CD4-positive, alpha-beta T cell treated with Interleukin-1 beta for 1 hour (primary cell): Measurements from ENCODE around the gene ZIC5.

Experiments used
- DNase-seq, 2 donors: peaks; one replicate each; pipeline ENCODE4 v3.0.0-alpha.2; 2020 to 2022

The ZIC5 gene

GRCh38 chr13:99975626-99976025 is 4.1 kb upstream of the ZIC5 start:
- no peak for DNase-seq

- no peak for DNase-seq
Measured at GRCh38 chr13:99974939-99975561, 3.5 kb upstream of the ZIC5 start.

DNA sequence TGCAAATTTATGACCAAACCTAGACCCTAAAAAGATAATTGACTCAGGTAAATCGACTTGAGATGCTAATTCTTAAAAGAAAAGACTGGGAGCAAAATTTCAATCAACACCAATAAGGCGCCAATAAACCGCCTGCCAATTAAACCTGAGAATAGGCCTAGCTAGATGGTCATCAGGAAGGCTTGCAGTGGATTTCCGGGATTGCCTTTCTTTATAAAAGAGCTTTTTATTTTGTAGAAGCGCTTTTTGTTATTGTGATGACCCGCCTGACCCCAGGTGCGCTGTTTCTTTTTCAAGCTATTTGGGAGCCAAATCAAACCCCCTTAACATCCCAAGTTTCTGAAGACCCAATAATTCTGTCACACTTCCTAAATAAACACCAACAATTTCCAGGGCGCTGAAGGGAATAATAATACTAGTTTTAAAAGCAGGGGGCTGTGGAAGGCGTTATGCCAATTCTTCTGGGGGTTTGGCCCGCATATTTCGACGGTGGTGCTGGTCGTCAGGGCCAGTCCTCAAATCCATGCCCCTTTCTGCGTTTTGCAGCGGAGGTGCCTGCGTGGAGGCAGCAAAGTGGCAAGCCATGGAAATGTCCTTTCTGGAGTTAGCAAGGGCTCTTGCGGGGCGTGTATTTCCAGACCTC is 2.9 kb upstream of the ZIC5 start:
- DNase-seq, result no peak

DNA sequence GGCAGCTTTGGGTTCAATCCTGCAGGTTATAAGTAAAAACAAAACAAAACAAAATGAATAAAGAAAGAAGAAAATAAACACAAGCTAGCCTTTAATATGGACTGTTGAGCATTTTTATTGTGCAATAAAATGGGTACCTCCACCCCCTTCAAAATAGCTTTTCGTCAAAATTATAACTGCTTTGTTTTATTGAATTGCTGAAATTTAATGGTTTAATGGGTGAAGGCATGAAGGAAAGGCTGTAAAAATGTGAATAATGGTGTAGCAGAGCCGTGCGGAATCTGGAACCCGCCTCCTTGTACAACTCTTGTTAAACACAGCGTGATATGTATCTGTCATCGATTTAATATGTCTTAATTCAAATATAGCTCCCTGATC is 2.2 kb upstream of the ZIC5 start:
- DNase-seq, result no peak

DNA sequence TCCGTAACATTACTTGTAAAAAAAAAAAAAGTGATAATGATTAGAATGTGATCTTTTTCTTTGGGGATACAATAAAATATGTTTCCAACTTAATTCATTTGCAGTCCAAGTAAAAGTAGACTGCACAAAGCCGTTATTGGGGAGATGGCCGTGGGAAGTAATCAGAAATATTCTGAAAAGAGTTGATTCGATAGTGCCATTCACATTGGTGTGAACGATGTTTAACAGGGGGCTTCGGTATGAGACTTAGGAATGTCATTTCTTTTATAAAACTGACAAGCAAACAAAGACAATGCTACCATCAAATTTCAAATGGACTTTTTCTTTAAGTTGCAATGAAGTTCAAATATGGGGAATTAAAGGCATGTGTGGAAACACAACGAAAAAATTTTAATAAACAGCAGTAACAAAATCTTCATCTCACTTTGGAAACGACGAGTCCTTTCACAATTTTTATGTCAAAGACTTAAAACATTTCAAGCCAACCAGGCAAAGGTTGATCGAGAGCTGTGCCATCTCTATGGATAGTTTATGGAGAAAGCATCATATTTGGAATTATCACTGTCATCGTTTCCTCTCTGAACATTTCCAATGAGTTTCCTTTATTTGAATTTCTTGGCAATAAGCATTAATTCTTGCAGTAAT is 1.7 kb upstream of the ZIC5 start:
- no peak for DNase-seq

DNA sequence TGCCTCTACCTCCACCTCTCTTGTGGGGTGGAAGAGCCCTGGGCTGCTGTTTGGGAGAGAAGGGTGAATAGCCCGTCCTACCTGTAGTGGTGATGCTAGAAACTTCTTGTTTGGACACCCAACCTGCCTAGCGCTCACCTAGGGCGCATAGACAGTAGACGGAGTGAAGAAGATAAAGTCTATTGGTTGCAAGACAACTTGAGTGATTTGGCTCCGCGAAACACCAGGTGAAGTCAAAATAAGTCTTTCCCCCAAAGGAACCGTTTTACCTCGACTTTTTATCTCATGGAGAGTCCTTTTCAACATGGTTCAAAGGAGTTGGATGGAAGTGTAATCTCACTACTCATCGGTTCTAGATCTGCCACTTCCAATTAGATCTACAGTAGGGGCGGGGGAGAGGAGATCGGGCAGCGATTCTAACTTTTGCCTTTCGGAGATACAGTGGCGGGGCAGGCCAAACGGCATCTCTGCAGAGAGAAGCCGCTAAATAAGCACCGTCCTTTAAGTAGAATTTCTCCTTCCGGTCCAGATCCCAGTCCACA is 694 bp upstream of the ZIC5 start:
- no peak for DNase-seq

- DNase-seq, result no peak
Measured at GRCh38 chr13:99970651-99971575, 654 bp downstream of the ZIC5 start.

GRCh38 chr13:99969919-99970650 is 1.5 kb downstream of the ZIC5 start:
- no peak for DNase-seq

DNA sequence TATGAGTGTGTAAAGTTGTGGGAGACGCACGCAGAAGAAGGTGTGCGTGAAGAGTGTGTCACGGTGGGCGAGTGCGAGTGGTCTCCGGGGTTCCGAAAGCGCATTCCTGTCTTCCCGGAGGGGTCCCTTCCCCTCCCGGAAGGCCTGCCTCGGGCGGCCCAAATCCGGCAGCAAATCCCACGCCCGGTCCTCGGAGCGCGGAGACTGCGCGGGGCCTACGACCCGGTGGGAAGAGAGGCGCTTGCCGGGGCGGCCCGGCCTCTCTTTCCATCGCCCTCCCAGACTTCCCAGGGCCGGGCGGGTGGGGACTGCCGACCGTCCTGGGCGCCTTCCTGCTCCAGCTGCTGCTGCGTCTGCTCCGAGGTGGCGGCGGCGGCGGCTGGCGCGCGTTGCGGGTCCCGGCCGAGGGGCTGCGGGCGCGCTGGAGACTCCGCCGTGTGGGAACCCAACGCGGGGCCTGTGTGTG is 2.1 kb downstream of the ZIC5 start:
- DNase-seq, result no peak

DNA sequence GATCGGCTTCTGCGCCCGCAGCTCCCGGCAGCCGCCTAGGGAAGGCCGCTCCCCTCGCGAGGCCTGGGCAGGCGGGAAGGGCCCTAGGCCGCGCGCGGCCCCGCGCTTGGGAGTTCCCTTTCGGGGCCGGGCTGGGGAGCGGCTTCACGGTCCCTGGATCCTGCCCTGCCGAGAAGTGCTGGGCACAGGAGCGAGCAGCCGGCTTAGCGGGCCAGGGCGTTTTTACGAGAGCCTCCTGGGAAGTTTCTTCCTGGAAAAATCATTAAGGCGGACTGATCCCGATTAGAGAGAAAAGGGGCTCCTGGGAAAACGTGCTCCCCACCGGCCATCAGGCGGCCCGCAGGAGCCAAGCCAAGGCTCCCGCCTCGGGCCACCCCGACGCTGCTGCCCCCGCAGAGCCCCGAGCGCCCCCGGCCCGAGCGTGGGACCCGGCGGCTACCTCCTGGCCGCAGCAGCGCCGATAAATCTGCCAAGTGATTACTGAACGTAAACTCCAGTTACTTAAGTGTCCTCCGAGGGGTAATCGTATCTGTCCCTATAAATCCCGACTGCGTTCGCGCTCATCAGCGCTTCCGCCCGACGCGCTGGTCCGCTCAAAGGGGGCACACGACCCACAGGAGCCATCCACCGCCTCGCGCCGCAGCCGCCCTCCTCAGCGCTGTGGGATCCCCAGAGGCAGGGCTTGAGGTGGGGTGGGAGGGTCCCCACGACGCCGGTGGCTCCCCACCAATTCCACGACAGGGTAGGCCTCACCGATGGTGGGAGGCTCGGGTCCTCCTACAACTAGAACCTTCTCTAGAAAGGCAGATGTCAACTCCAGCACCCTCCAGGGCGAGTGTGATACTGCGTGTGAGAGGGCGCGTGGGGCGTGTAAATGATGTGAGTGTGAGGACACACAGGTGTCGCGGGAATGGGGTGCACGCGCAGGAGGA is 2.8 kb downstream of the ZIC5 start:
- no peak for DNase-seq

DNA sequence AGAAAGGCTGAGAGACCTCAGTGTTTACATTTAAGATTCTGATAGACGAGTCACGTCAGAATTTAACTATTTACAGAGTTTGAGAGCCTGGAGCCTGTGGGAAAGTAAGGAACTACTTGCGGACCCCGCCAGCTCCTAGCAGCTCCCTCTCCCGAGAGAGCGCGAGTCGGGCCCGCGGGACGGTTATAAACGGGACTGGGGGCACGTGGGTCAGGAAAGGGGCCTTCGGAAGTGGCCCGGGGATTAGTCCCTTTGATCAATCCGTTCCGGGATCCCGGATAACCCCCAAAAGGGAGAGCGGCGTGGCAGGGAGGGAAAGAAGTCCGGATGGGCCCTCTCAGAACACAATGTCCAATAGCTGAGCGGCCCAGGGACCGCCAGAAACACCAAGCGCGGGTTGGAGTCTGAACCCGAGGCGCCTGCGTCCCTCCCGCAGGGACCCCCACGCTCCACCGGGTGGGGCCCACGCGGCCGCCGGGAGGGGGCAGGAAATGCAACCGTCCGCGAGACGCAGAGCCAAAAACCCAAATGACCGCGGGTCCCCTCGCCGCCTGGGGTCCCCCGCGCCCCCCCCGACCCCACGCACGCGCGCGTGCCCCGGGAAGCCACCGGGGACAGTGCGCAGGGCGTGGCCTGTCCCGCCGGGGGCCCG is 3.6 kb downstream of the ZIC5 start:
- no peak for DNase-seq

- DNase-seq, result no peak
Measured at GRCh38 chr13:99967498-99967868, 4.1 kb downstream of the ZIC5 start.

DNA sequence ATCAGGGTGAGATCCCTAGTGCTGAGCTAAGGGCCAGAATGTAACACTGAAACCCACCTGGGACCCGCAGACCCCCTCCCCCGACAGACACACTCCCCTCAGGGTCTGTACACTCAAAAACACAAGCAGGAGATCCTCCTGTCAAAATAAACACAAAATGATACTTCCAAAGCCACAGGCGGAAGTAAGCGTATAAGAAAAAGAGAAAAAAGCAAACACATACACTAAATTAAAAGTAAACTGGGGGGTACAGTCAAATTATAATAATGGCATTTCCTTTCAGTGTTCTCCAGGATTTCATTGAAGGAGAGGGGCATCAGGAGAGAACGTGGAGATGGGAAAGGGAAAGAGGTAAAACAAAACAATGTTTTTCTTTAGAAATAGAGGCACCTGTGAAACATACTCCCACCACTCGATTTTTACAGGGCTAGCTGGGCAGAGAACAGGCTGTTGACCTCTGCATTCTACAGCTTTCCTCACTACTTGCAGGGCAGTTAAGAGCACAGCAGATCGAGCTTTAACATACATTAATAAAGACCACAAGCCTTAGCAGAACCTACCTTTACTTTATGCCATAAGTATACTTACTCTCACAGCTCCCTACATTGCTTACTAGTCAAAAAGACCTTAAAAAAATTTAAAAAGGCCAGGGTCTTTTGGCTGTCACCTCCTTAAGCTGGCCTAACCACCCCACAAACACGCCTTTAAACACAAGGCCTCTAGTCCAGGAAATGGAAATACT is 5.3 kb downstream of the ZIC5 start:
- no peak for DNase-seq

- DNase-seq, result no peak
Measured at GRCh38 chr13:99965329-99966000, 6.1 kb downstream of the ZIC5 start.

- DNase-seq, result no peak
Measured at GRCh38 chr13:99963816-99964339, 7.7 kb downstream of the ZIC5 start.

DNA sequence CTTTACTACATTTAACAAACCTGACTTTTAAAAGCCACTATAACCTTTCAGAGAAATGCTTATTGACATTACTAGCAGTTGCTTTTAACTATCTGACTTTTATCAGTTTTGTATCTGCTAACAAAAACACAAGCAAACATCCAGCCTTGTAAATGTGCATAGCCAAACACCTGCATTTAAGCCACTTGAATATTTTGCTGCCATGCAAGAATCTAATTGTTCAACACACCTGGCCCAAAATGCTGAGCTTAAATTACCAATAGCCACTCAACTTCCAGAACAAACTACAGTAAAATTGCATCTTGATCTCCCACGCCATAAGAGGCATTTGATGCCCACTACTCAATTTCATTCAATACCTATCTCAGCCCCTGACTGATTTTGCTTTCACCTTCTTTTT is 9.3 kb downstream of the ZIC5 start:
- no peak for DNase-seq

DNA sequence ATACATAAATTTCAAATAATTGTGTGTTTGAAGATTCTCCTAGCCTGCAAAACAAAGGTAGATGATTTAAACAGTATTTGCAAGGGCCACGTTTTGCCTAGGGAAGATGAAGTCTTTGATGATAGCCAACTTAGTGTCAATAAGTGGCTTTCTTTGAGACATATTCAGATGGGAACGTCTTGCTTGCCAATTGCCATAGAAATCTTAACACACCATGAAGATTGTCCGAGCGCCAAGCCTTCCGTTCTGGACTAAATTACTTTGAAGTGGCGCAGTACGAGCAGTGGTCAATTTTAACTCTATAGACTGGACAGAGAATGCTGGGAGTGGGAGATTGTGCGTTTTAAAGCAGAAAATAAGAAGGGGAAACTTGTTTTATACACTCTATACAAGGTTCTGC is 9.9 kb downstream of the ZIC5 start:
- DNase-seq, result no peak

DNA sequence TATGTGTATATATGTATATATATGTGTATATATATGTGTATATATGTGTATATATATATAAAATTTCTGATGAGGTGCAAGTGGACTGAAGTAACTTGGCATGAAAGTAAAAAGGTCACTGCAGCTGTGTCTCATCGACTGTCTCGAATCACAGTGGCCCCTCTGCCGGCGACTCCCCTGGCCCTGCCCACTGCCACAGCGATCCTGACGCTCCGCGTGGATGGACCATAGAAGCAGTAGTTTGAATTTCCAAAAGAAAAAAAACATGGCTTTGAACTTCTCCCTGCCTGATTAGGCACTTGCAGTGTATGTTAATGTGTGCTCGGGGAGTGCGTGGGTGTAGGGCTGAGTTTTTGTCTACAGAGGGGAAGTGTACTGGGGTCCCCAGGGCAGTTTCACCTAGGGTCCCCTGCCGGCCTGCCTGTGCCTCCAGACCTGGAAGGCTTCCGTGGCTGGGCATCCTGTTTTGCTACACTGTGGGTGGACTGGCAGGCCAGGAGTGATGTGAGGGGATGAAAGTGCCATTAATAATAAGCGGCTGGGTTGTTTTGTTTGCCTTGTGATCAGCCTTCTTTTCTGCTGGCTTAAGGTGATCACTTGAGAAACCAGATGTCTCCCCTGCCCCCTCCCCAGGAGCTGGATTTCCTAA is 10.8 kb downstream of the ZIC5 start:
- DNase-seq, result no peak
